LNCaP clone FGC (cell line): Measurements from ENCODE around the gene PLGRKT.
"Not testable (repeated sequence)": the region's sequence is repeated elsewhere in the genome, so short reads cannot be mapped to it uniquely, and the experiment has no call there.

Source experiments
- DNase-seq: peaks from one replicate; pipeline ENCODE4 v3.0.0-alpha.2; 2011; ENCODE audit warnings: low read depth
- H3K4me3 ChIP-seq: 2 replicates; pipeline ENCODE4 v1.5.1; 2011; ENCODE audit warnings: mild to moderate bottlenecking, low read depth, low read length, control low read depth
- CTCF ChIP-seq: IDR thresholded peaks from 2 replicates; pipeline ENCODE4 v1.5.1; 2012; ENCODE audit warnings: mild to moderate bottlenecking; ENCODE audit not compliant: control insufficient read depth, insufficient read depth; ENCODE audit errors: extremely low read depth

PLGRKT gene

GRCh38 chr9:5480919-5481318, 43.2 kb upstream of the PLGRKT start:
- H3K4me3 ChIP-seq: no peak overlapping the region
- no peak for DNase-seq
- no peak for TF ChIP-seq CTCF

DNA sequence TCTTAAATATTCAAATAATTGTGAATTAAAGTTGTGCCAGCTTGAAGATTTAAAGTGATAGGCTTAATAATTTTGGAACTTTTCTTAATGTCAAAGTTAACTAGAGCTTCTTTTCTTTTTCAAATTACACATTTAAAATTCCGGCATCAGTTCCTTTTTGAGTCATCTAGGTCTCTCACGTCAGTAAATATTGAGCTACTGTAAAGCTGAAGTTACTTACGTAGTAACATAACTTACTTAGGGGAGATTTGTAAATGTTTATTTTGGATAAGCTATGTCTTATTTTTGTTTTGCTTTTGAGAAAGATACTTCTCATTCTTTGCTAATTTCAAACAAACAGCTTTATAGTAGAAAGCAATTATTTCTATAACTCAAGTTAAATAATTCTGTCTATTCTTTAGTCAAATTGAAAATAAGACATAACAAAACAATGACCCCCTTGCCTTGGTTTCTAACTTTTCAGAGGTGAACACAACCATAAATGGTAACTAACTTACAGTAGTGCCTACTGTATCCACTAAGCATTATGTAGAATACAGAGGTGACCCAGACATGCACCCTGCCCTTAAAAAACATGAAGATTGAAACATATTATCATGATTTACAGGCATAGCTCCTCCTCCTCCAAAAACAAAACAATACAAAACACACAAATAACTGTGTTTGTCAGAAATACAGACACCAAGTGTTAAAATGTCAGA, 42.4 kb upstream of the PLGRKT start:
- no peak for DNase-seq
- no peak overlapping the region for H3K4me3 ChIP-seq
- TF ChIP-seq CTCF: no peak

GRCh38 chr9:5478206-5478605, 40.5 kb upstream of the PLGRKT start:
- no peak for DNase-seq
- no peak for TF ChIP-seq CTCF

DNA sequence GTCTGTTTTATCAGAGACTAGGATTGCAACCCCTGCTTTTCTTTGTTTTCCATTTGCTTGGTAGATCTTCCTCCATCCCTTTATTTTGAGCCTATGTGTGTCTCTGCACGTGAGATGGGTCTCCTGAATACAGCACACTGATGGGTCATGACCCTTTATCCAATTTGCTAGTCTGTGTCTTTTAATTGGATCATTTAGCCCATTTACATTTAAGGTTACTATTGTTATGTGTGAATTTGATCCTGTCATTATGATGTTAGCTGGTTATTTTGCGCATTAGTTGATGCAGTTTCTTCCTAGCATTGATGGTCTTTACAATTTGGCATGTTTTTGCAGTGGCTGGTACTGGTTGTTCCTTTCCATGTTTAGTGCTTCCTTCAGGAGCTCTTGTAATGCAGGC, 37.9 kb upstream of the PLGRKT start:
- not testable (repeated sequence) for H3K4me3 ChIP-seq, DNase-seq

More at GRCh38 chr9:5478206-5478605, 40.5 kb upstream of the PLGRKT start:
- H3K4me3 ChIP-seq: no peak overlapping the region

- no peak for TF ChIP-seq CTCF
- DNase-seq: no peak
- H3K4me3 ChIP-seq: no peak overlapping the region
Measured at GRCh38 chr9:5470816-5471215, 33.1 kb upstream of the PLGRKT start.

DNA sequence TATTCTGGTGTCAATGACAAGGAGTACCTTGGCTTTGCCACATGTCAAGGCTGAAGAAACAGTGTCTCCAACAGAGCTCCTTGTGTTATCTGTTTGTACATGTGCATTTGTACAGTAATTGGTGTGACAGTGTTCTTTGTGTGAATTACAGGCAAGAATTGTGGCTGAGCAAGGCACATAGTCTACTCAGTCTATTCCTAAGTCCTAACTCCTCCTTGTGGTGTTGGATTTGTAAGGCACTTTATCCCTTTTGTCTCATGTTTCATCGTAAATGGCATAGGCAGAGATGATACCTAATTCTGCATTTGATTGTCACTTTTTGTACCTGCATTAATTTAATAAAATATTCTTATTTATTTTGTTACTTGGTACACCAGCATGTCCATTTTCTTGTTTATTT, 32.4 kb upstream of the PLGRKT start:
- no peak overlapping the region for H3K4me3 ChIP-seq
- TF ChIP-seq CTCF: peak; percentile 31; the same call in 1 of the 2 replicates
- DNase-seq: peak; percentile 11

DNA sequence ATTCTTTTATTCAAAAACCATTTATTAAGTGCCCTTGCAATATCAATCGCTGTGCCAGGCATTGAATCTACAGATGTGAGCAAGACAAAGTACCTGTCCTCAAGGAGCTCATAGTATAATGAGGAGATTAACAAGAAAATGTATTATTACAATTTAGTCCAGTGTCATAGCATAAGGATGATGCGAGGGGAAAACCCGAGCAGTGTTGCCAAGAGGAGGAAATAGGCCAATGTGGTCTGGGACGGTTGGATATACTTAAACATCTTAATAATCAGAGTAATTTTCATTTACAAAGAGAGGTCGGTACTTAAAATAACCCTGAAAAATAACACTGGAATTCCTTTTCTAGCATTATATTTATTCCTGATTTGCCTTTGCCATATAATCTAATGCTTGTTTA, 31.1 kb upstream of the PLGRKT start:
- DNase-seq: no peak
- no peak for TF ChIP-seq CTCF

GRCh38 chr9:5466766-5467165, 29.0 kb upstream of the PLGRKT start:
- no peak for DNase-seq
- H3K4me3 ChIP-seq: no peak overlapping the region
- no peak for TF ChIP-seq CTCF

More for the DNA sequence above, 31.1 kb upstream of the PLGRKT start:
- no peak overlapping the region for H3K4me3 ChIP-seq
